Calu3 (cell line): Measurements from ENCODE around the gene PLXNA4. TPM values are rescaled to one million over a fixed set of nuclear protein-coding genes. Genes with fewer than 3 reads are reported as not detected.

Experiments
- BruUV-seq: library from RNA; stranded (reverse); fragments of 400-500 nt; replicated peaks from 2 replicates; lab custom pipeline; 2021; lab: Mats Ljungman, UMichigan
- CTCF ChIA-PET: fragments of 300-600 bp; sonication (Branson Sonifier 250); formaldehyde crosslinking; loops from one replicate; lab custom pipeline; 2022; ENCODE audit warnings: antibody characterized with exemption; lab: Charles Lee
- DNase-seq: peaks from one replicate; pipeline ENCODE4 v3.0.0; 2022
- H3K27ac Mint-ChIP-seq: one replicate; pipeline ENCODE4 v1.8.0; 2022; ENCODE audit warnings: mixed read lengths; ENCODE audit not compliant: unreplicated experiment
- H3K27me3 Mint-ChIP-seq: one replicate; pipeline ENCODE4 v1.8.0; 2022; ENCODE audit warnings: mixed read lengths; ENCODE audit not compliant: unreplicated experiment
- H3K36me3 Mint-ChIP-seq: one replicate; pipeline ENCODE4 v1.8.0; 2022; ENCODE audit warnings: mild to moderate bottlenecking, moderate library complexity, mixed read lengths; ENCODE audit not compliant: insufficient read depth, unreplicated experiment
- H3K4me1 Mint-ChIP-seq: one replicate; pipeline ENCODE4 v1.8.0; 2022; ENCODE audit warnings: mild to moderate bottlenecking, low read depth, mixed read lengths; ENCODE audit not compliant: unreplicated experiment
- H3K4me3 Mint-ChIP-seq: one replicate; pipeline ENCODE4 v1.8.0; 2022; ENCODE audit warnings: mild to moderate bottlenecking, low read depth, moderate library complexity, mixed read lengths; ENCODE audit not compliant: unreplicated experiment
- H3K9me3 Mint-ChIP-seq: one replicate; pipeline ENCODE4 v1.8.0; 2022; ENCODE audit warnings: low read depth, mixed read lengths; ENCODE audit not compliant: unreplicated experiment
- intact Hi-C: fragments of 100-400 bp; cut with micrococcal nuclease; formaldehyde crosslinking; loops from one replicate; pipeline ENCODE4 v1.10.0; 2022; ENCODE audit not compliant: unreplicated experiment
- total RNA-seq: library from RNA; stranded (reverse); gene quantifications from 2 replicates; pipeline ENCODE4 v1.2.3, GENCODE V29; 2022
- TF ChIP-seq, protein P1 (sequence below): fragments of 200-600 bp; IDR thresholded peaks from one replicate; pipeline ENCODE4 v1.8.0; 2022; ENCODE audit warnings: antibody characterized with exemption; ENCODE audit not compliant: unreplicated experiment

Gene PLXNA4
- total RNA-seq, 1 experiment from 2014 or later: not detected

GRCh38 chr7:132206594-132206993, 369.7 kb downstream of the PLXNA4 start:
- H3K9me3 Mint-ChIP-seq: no peaks in the 10 kb centered on the region
- H3K27me3 Mint-ChIP-seq: peaks cover 47% of the 10 kb centered on the region
- DNase-seq: no peak
- H3K27ac Mint-ChIP-seq: no peak overlapping the region
- no peaks in the 10 kb centered on the region for H3K4me1 Mint-ChIP-seq
- H3K36me3 Mint-ChIP-seq: no peaks in the 10 kb centered on the region
- TF ChIP-seq, protein P1, sequence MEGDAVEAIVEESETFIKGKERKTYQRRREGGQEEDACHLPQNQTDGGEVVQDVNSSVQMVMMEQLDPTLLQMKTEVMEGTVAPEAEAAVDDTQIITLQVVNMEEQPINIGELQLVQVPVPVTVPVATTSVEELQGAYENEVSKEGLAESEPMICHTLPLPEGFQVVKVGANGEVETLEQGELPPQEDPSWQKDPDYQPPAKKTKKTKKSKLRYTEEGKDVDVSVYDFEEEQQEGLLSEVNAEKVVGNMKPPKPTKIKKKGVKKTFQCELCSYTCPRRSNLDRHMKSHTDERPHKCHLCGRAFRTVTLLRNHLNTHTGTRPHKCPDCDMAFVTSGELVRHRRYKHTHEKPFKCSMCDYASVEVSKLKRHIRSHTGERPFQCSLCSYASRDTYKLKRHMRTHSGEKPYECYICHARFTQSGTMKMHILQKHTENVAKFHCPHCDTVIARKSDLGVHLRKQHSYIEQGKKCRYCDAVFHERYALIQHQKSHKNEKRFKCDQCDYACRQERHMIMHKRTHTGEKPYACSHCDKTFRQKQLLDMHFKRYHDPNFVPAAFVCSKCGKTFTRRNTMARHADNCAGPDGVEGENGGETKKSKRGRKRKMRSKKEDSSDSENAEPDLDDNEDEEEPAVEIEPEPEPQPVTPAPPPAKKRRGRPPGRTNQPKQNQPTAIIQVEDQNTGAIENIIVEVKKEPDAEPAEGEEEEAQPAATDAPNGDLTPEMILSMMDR: no peak
- no peak overlapping the region for H3K4me3 Mint-ChIP-seq
- intact Hi-C loops: no loop called here
- no TSS peak for BruUV-seq
- CTCF ChIA-PET: no interaction called here

- Mint-ChIP-seq H3K36me3 (no peaks in the 10 kb centered on the region), H3K4me1 (no peaks in the 10 kb centered on the region), H3K4me3 (no peak overlapping the region), H3K27me3 (peaks cover 58% of the 10 kb centered on the region), H3K9me3 (no peaks in the 10 kb centered on the region), H3K27ac (no peak overlapping the region)
- TF ChIP-seq, protein P1: no peak
- BruUV-seq: no TSS peak
- DNase-seq: no peak
- intact Hi-C loops: no loop called here
- CTCF ChIA-PET: no interaction called here
These were observed 370.8 kb downstream of the PLXNA4 start for GRCh38 chr7:132205509-132205908.

- Mint-ChIP-seq H3K4me3 (no peak overlapping the region), H3K27ac (no peak overlapping the region)
- CTCF ChIA-PET: no interaction called here
These were observed 373.2 kb downstream of the PLXNA4 start for GRCh38 chr7:132203021-132203420.

GRCh38 chr7:132202541-132202940, 373.7 kb downstream of the PLXNA4 start:
- TF ChIP-seq, protein P1: no peak

More at GRCh38 chr7:132203021-132203420, 373.2 kb downstream of the PLXNA4 start:
- Mint-ChIP-seq H3K36me3 (no peaks in the 10 kb centered on the region), H3K27me3 (peaks cover 79% of the 10 kb centered on the region), H3K9me3 (peaks cover 3% of the 10 kb centered on the region), H3K4me1 (no peaks in the 10 kb centered on the region)
- no TSS peak for BruUV-seq
- no peak for DNase-seq
- TF ChIP-seq, protein P1: no peak
- intact Hi-C loops: no loop called here

More at GRCh38 chr7:132202541-132202940, 373.7 kb downstream of the PLXNA4 start:
- Mint-ChIP-seq H3K4me3 (no peak overlapping the region), H3K36me3 (no peaks in the 10 kb centered on the region), H3K4me1 (no peaks in the 10 kb centered on the region), H3K27me3 (peaks cover 79% of the 10 kb centered on the region), H3K9me3 (peaks cover 3% of the 10 kb centered on the region), H3K27ac (no peak overlapping the region)
- CTCF ChIA-PET: no interaction called here
- no TSS peak for BruUV-seq
- DNase-seq: no peak
- intact Hi-C loops: no loop called here
